K562 (cell line): ENCODE results near the gene RUSC1. TPM values are rescaled to one million over a fixed set of nuclear protein-coding genes. Genes with fewer than 3 reads are reported as not detected.

Experiments used
- CBX3 ChIP-seq, 2 experiments: IDR thresholded peaks; 1 replicate in 1 of 2; 2 replicates in 1 of 2; pipeline ENCODE4 v1.6.1; 2012; ENCODE audit warnings: inconsistent platforms in 2 of 2, low read length in 2 of 2, borderline replicate concordance in 1 of 2, control low read depth in 1 of 2
- CHD7 ChIP-seq: fragments of 200-600 bp; sonication (generic); IDR thresholded peaks from one replicate; pipeline ENCODE4 v1.6.1; 2012; ENCODE audit warnings: mild to moderate bottlenecking, low read depth, low read length, inconsistent platforms
- FOXP1 ChIP-seq: sonication (generic); formaldehyde crosslinking; IDR thresholded peaks from 2 replicates; pipeline ENCODE4 v1.8.0; 2022; ENCODE audit warnings: mild to moderate bottlenecking, missing genetic modification reagents
- HDAC2 ChIP-seq: fragments of 450-650 bp; IDR thresholded peaks from 2 replicates; pipeline ENCODE4 v1.6.1; 2016; ENCODE audit warnings: mild to moderate bottlenecking
- PHF20 ChIP-seq: fragments of 450-650 bp; IDR thresholded peaks from 2 replicates; pipeline ENCODE4 v1.6.1; 2018; ENCODE audit not compliant: partially characterized antibody
- RB1 ChIP-seq: fragments of 450-650 bp; IDR thresholded peaks from 2 replicates; pipeline ENCODE4 v1.6.1; 2017; ENCODE audit warnings: low read depth, mild to moderate bottlenecking
- TAF15 ChIP-seq: fragments of 200-400 bp; formaldehyde crosslinking; IDR thresholded peaks from 2 replicates; pipeline ENCODE4 v1.6.1; 2017; ENCODE audit warnings: mild to moderate bottlenecking, low read depth, low read length, moderate library complexity
- ZNF212 ChIP-seq: fragments of 450-650 bp; formaldehyde crosslinking; IDR thresholded peaks from 2 replicates; pipeline ENCODE4 v1.4.0; 2020; ENCODE audit warnings: mild to moderate bottlenecking
- ZNF586 ChIP-seq: fragments of 450-650 bp; formaldehyde crosslinking; conservative IDR thresholded peaks from 2 replicates; pipeline ENCODE4 v1.4.0; 2020; ENCODE audit warnings: mild to moderate bottlenecking, moderate library complexity
- polyA plus RNA-seq, 8 experiments: library from polyadenylated mRNA; depleted of rRNA in 4 of 8; stranded (reverse) in 5 of 8; unstranded in 3 of 8; fragments of >200 nt; fragmentation: Nextera tagmentation in 2 of 8; fragmentation: Illumina TruSeq in 1 of 8; extraction: Ambion mirVana in 2 of 8; extraction: Trizol in 1 of 8; gene quantifications; 2 replicates each; pipeline versions ENCODE4 v1.2.1 to v1.2.3, GENCODE V29; 2011 to 2014; ENCODE audit warnings: inconsistent platforms in 1 of 8, missing spikeins in 1 of 8
- total RNA-seq, 7 experiments: library from RNA; depleted of rRNA in 6 of 7; stranded (reverse); fragments of >200 nt in 6 of 7; fragmentation: Illumina TruSeq in 2 of 7; extraction: Trizol in 2 of 7; gene quantifications; 2 replicates each; pipeline versions ENCODE4 v1.2.1 to v1.2.3, GENCODE V29; 2011 to 2021; ENCODE audit warnings: low replicate concordance in 1 of 7
- TF ChIP-seq, protein P1 (sequence below): sonication (generic); formaldehyde crosslinking; IDR thresholded peaks from 2 replicates; pipeline ENCODE4 v1.8.0; 2022; ENCODE audit warnings: mild to moderate bottlenecking, missing genetic modification reagents

Gene RUSC1
- total and polyA plus RNA-seq, 9 of the 15 experiments (the other 6 are each of a cell fraction or from before 2014, with no cell fraction given), result 5.7 to 68.3 (median 33.6) TPM

DNA sequence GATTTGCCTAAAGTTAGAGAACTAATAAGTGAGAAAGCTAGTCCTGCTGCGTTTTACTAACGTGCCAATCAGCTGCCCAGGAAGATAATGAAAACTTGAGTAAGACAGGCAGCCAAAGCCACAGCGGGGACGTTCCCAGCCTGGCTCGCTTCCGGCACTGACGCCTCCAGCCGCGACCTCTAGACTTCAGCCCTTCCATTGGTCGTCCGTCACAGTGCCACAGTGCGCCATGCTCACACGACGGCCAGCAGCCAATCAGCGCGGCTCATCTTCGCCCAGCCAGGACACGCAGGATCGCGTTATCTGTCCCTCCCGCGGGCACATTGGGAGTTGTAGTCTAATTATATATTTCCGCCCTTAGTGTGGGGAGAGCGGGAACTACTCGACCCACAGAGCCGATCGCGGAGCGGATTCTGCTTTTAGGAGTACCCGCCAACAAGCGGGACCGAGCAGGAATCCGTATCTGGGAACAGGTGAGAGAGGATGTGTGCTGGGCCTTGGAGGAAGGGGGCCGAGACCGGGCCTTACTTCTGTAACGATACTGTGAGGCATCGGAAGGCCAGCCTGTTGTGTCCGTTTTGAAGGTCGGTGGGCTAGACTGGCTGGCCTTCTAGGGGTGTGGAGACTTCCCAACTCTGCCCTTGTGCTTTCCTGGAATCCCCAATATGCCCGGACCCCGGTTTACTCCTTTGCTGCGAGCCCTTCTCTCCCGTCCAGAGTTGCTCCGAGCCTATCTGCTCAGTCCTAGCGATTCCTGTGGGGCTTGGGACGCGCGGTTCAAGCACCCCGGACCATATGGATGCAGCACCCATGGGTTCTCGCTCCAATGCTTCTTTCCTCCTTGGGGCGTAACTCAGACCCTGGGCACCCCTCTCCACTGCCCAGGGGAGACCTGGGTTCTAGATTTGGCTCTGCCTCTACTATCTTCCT, 11.9 kb upstream of the RUSC1 start, which contains the start of gene FDPS (continued):
- TF ChIP-seq CHD7, result no peak
- peak; percentile 43 for TF ChIP-seq RB1
- no peak for TF ChIP-seq TAF15
- no peak for TF ChIP-seq ZNF586 (CRISPR knock-in tag)
- TF ChIP-seq PHF20, result peak; percentile 6
- TF ChIP-seq FOXP1 (CRISPR knock-in tag), result peak; percentile 69
- TF ChIP-seq, protein P1, sequence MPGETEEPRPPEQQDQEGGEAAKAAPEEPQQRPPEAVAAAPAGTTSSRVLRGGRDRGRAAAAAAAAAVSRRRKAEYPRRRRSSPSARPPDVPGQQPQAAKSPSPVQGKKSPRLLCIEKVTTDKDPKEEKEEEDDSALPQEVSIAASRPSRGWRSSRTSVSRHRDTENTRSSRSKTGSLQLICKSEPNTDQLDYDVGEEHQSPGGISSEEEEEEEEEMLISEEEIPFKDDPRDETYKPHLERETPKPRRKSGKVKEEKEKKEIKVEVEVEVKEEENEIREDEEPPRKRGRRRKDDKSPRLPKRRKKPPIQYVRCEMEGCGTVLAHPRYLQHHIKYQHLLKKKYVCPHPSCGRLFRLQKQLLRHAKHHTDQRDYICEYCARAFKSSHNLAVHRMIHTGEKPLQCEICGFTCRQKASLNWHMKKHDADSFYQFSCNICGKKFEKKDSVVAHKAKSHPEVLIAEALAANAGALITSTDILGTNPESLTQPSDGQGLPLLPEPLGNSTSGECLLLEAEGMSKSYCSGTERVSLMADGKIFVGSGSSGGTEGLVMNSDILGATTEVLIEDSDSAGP (CRISPR knock-in tag), result no peak
- 0 out of 2 replicates have a peak, but pooled peaks have one; percentile 19 for TF ChIP-seq HDAC2
- TF ChIP-seq ZNF212 (CRISPR knock-in tag), result no peak
- TF ChIP-seq CBX3 (IDR thresholded peaks at IDR 0.05; ENCODE audit: borderline replicate concordance in 1 of 2, low read length in 2 of 2), result no peak
